Urinary bladder (tissue), 2 donors: Measurements from ENCODE around the gene CPNE4. TPM values are rescaled to one million over a fixed set of nuclear protein-coding genes. Genes with fewer than 3 reads are reported as not detected.

ENCODE experiments used
- polyA plus RNA-seq: library from polyadenylated mRNA; stranded (reverse); fragments of 200-250 nt; gene quantifications from one replicate; pipeline ENCODE4 v1.2.3, GENCODE V29; 2013
- small RNA-seq: library from RNA; depleted of rRNA; stranded (forward); fragments of <200 nt; gene quantifications from one replicate; pipeline ENCODE3, GENCODE V24; 2014
- total RNA-seq: library from RNA; depleted of rRNA; stranded (reverse); fragments of >200 nt; gene quantifications from one replicate; pipeline ENCODE4 v1.2.3, GENCODE V29; 2014
- donor health status: healthy.

CPNE4 gene
- total and polyA plus RNA-seq, 2 donors, result 0.03 to 0.21 TPM

Small RNA genes lying within 50 kb of the gene (small RNA-seq; reads per million reads assigned to genes)
- gene AC107027.2 (not detected), gene MIR5704 (not detected)
